Astrocyte of the cerebellum (primary cell): ENCODE measurements around the gene ISG15.
A peak's percentile ranks its signal among the peaks of the same experiment; 100 is the strongest.

Source experiments
- DNase-seq: peaks from one replicate; pipeline ENCODE4 v3.0.0-alpha.2; 2011; ENCODE audit warnings: low read depth
- H3K4me3 ChIP-seq: 2 replicates; pipeline ENCODE4 v1.5.1; 2011; ENCODE audit warnings: mild to moderate bottlenecking, low read depth, low read length, moderate library complexity
- CTCF ChIP-seq: IDR thresholded peaks from 2 replicates; pipeline ENCODE4 v1.5.1; 2012; ENCODE audit warnings: low read length, low read depth, moderate library complexity, mild to moderate bottlenecking; ENCODE audit errors: missing control alignments
- in situ Hi-C: cut with HindIII; loops from 2 replicates; pipeline ENCODE4 v1.10.0; 2017; ENCODE audit warnings: low sequenced_read_pairs

Gene ISG15

DNA sequence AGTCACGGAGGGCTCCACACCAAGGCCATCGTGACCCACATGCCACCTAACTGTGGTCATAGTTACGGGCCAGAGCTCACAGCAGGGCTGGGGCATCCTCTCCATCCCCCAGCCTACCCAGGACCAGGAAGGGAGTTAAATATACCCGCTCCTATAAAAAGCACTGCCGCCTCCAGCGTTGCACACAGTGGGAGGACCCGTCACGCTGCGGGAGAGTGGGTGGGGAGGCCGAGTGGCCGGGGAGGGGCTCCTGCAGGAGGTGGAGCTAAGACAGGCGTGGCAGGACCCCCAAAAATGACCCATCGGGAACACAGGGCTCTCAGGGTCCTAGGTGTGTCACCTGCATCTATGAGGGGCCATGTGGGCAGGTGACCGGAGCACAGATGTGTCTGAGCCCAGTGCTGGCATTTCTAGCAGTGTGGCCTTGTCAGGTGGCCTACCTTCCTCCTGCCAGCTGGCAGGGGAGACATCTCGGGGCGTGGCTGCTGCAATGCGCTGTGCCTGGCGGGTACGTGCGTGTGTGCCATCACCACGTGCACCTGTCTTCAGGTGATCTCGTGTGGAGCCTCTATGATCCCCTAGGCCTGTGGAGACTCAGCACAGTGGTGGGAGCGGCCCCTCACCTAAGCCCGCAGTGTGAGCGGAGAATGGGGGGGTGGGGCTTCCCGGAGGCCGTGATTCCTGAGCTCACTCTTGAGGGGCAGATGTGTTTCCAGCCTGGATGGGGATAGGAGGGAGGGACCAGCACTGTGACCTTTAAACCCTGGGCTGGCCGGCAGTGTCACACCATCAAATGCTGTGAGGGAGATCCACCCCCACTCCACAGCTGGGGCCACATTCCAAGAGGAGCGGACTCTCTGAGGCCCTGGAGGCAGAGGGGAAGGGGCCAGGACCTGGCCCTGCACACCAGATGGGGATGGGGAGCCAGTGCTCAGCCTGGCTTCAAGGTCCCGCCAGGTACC is 24.4 kb downstream of the ISG15 start:
- DNase-seq, result no peak
- in situ Hi-C loops, result no loop called here
- TF ChIP-seq CTCF, result no peak
- H3K4me3 ChIP-seq, result no peak overlapping the region

- in situ Hi-C loops, result no loop called here
- TF ChIP-seq CTCF, result no peak
Observed at GRCh38 chr1:1038694-1039093, 25.4 kb downstream of the ISG15 start.

GRCh38 chr1:1039145-1039910 is 26.0 kb downstream of the ISG15 start:
- DNase-seq, result no peak
- no peak overlapping the region for H3K4me3 ChIP-seq
- in situ Hi-C loops, result no loop called here
- TF ChIP-seq CTCF, result no peak

More at GRCh38 chr1:1038694-1039093, 25.4 kb downstream of the ISG15 start:
- no peak overlapping the region for H3K4me3 ChIP-seq
- no peak for DNase-seq

GRCh38 chr1:1040004-1040991 is 27.0 kb downstream of the ISG15 start:
- in situ Hi-C loops, result no loop called here
- TF ChIP-seq CTCF, result peak; percentile 22
- DNase-seq, result peak; percentile 52
- H3K4me3 ChIP-seq, result peak overlapping the region; percentile 36

- in situ Hi-C loops, result no loop called here
- no peak for DNase-seq
- TF ChIP-seq CTCF, result no peak
- H3K4me3 ChIP-seq, result no peak overlapping the region
Observed at GRCh38 chr1:1041092-1041523, 27.8 kb downstream of the ISG15 start.
